ENCODE measurements around the gene BTBD9.

BTBD9 gene

GRCh38 chr6:38485488-38485887 lies 154.2 kb downstream of the BTBD9 start:
- no peak for DNase-seq (ENCODE audit: extremely low read depth in 1 of 2, low read depth in 1 of 2)

GRCh38 chr6:38484656-38485055 lies 155.1 kb downstream of the BTBD9 start:
- no peak for DNase-seq (ENCODE audit: extremely low read depth in 1 of 2, low read depth in 1 of 2)

- DNase-seq (ENCODE audit: extremely low read depth in 1 of 2, low read depth in 1 of 2) = no peak
Observed at GRCh38 chr6:38483526-38483925, 156.2 kb downstream of the BTBD9 start.

GRCh38 chr6:38482466-38482865 lies 157.3 kb downstream of the BTBD9 start:
- no peak for DNase-seq (ENCODE audit: extremely low read depth in 1 of 2, low read depth in 1 of 2)

- DNase-seq (ENCODE audit: extremely low read depth in 1 of 2, low read depth in 1 of 2) = no peak
Observed at GRCh38 chr6:38481851-38482250, 157.9 kb downstream of the BTBD9 start.

- no peak for DNase-seq (ENCODE audit: extremely low read depth in 1 of 2, low read depth in 1 of 2)
Observed at GRCh38 chr6:38481211-38481836, 158.4 kb downstream of the BTBD9 start.

- DNase-seq (ENCODE audit: extremely low read depth in 1 of 2, low read depth in 1 of 2) = no peak
Observed at GRCh38 chr6:38480036-38480435, 159.7 kb downstream of the BTBD9 start.

GRCh38 chr6:38479331-38479730 lies 160.4 kb downstream of the BTBD9 start:
- DNase-seq (ENCODE audit: extremely low read depth in 1 of 2, low read depth in 1 of 2) = no peak

GRCh38 chr6:38477680-38478260 lies 162.0 kb downstream of the BTBD9 start:
- DNase-seq (ENCODE audit: extremely low read depth in 1 of 2, low read depth in 1 of 2) = no peak

- no peak for DNase-seq (ENCODE audit: extremely low read depth in 1 of 2, low read depth in 1 of 2)
Observed at GRCh38 chr6:38476888-38477287, 162.8 kb downstream of the BTBD9 start.

GRCh38 chr6:38476141-38476540 lies 163.6 kb downstream of the BTBD9 start:
- no peak for DNase-seq (ENCODE audit: extremely low read depth in 1 of 2, low read depth in 1 of 2)

GRCh38 chr6:38470548-38470947 lies 169.2 kb downstream of the BTBD9 start:
- DNase-seq (ENCODE audit: extremely low read depth in 1 of 2, low read depth in 1 of 2) = no peak

- DNase-seq (ENCODE audit: extremely low read depth in 1 of 2, low read depth in 1 of 2) = no peak
Observed at GRCh38 chr6:38467566-38467965, 172.2 kb downstream of the BTBD9 start.

- DNase-seq (ENCODE audit: extremely low read depth in 1 of 2, low read depth in 1 of 2) = no peak
Observed at GRCh38 chr6:38460186-38460585, 179.5 kb downstream of the BTBD9 start.

GRCh38 chr6:38459291-38459690 lies 180.4 kb downstream of the BTBD9 start:
- no peak for DNase-seq (ENCODE audit: extremely low read depth in 1 of 2, low read depth in 1 of 2)

- DNase-seq (ENCODE audit: extremely low read depth in 1 of 2, low read depth in 1 of 2) = no peak
Observed at GRCh38 chr6:38453861-38454260, 185.9 kb downstream of the BTBD9 start.

- DNase-seq (ENCODE audit: extremely low read depth in 1 of 2, low read depth in 1 of 2) = no peak
Observed at GRCh38 chr6:38452816-38453660, 186.7 kb downstream of the BTBD9 start.

GRCh38 chr6:38450717-38451116 lies 189.0 kb downstream of the BTBD9 start:
- no peak for DNase-seq (ENCODE audit: extremely low read depth in 1 of 2, low read depth in 1 of 2)

- DNase-seq (ENCODE audit: extremely low read depth in 1 of 2, low read depth in 1 of 2) = no peak
Observed at GRCh38 chr6:38445925-38446324, 193.8 kb downstream of the BTBD9 start.

GRCh38 chr6:38445336-38445735 lies 194.4 kb downstream of the BTBD9 start:
- DNase-seq (ENCODE audit: extremely low read depth in 1 of 2, low read depth in 1 of 2) = no peak

- no peak for DNase-seq (ENCODE audit: extremely low read depth in 1 of 2, low read depth in 1 of 2)
Observed at GRCh38 chr6:38443352-38444144, 196.2 kb downstream of the BTBD9 start.

All from activated CD8-positive, alpha-beta memory T cell treated with anti-CD3 and anti-CD28 coated beads for 1 hour (primary cell).